ENCODE results near the gene ACVR1C.

DNA sequence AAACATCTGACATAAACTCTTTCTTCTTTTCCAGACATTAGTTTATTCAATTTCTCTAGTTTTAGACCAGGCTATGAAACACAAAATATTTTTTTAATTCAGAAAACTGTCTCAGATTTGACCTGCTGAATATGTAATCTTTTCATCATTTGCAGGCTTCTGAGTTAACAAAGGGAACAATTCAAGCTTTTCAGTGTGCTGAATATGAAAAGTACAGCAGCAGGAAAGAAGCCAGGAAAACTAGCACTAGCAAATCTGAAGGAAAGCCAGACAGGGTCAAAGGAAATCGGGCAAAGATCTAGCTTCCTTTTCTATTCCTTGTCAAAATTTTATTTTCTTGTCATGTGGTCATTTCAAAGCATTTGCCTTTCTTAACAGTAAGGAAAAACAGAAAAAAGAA lies 35.3 kb downstream of the ACVR1C start:
- TF ChIP-seq, protein P1, sequence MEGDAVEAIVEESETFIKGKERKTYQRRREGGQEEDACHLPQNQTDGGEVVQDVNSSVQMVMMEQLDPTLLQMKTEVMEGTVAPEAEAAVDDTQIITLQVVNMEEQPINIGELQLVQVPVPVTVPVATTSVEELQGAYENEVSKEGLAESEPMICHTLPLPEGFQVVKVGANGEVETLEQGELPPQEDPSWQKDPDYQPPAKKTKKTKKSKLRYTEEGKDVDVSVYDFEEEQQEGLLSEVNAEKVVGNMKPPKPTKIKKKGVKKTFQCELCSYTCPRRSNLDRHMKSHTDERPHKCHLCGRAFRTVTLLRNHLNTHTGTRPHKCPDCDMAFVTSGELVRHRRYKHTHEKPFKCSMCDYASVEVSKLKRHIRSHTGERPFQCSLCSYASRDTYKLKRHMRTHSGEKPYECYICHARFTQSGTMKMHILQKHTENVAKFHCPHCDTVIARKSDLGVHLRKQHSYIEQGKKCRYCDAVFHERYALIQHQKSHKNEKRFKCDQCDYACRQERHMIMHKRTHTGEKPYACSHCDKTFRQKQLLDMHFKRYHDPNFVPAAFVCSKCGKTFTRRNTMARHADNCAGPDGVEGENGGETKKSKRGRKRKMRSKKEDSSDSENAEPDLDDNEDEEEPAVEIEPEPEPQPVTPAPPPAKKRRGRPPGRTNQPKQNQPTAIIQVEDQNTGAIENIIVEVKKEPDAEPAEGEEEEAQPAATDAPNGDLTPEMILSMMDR (IDR thresholded peaks at IDR 0.05; ENCODE audit: low read depth, low read length, poor library complexity, severe bottlenecking): no peak
- TF ChIP-seq EZH2phosphoT487 (IDR thresholded peaks at IDR 0.05; ENCODE audit: borderline replicate concordance, low read length): no peak

Data from DOHH2 (cell line).